T-helper 1 cell (primary cell): ENCODE data around the gene LILRA6.
"Not testable (repeated sequence)": the region's sequence is repeated elsewhere in the genome, so short reads cannot be mapped to it uniquely, and the experiment has no call there.

Experiments
- DNase-seq, 5 donors: peaks; one replicate each; pipeline ENCODE4 v3.0.0-alpha.2; 2012 to 2020

Gene LILRA6

DNA sequence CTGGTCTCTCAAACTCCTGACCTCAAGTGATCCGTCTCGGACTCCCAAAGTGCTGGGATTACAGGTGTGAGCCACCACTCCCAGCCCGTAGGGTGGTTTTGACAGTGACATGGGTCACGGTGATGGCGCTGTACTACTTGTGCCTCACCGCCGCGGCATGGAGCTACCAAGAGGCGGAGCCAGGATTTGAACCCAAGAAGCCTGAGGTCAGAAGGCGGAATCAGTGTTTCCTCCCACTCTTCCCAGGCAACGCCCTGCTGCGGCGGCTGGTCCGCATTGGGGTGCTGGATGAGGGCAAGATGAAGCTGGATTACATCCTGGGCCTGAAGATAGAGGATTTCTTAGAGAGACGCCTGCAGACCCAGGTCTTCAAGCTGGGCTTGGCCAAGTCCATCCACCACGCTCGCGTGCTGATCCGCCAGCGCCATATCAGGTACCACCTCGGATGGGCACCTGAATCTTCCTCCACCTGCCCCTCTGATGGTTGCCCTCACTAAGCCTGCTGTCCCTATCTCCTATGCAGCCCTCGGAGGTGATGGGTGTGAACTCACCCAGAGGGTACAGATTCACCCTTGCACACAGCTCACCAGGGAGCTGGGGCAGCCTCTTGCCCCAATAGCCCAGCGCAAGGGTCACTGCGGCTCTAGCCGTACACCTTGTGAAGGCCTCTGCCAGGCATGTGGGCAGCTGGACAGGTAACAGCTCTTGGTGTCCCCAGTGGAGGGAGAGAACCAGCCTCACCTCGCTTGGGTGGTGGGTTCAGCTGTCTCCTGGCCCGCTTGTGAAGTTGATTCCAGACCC is 36.4 kb downstream of the LILRA6 start:
- DNase-seq: no peak

DNA sequence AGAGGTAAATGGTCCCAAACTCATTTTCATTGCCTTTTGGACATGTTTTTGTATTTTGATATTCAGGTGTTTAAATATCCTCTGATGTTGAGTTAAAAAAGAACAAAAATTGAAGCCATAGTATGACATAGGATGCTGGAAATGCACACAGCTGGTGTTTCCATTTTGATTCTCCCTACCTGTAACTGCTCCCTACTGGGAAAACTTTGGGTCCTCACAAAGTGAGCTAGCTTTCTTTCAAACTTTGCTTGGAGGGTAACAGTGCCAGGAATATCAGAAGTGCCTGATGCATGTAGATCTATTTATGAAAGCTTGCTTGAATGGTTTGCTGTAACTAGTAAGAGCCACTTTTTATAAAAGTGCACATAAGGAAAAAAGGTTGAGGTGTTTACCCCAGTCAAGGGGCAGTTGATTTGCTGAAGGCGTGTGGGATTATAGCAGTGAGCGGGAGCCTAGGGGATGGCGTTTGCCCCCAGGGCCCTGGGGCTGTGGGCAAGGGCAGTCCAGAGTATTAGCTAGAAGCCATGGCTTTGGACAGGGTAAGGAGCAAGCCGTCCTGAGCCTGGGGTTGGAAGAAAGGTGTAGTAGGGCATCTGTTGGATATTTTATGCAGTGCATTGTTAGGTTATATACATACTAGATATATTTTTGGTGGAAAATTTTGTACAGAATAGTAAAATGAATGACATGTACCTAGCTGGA is 37.7 kb downstream of the LILRA6 start:
- no peak for DNase-seq

GRCh38 chr19:54203151-54203611 is 39.4 kb downstream of the LILRA6 start:
- no peak for DNase-seq

- DNase-seq: no peak
Observed at GRCh38 chr19:54201980-54202379, 40.6 kb downstream of the LILRA6 start.

- no peak for DNase-seq
Observed at GRCh38 chr19:54201172-54201701, 41.4 kb downstream of the LILRA6 start.

- no peak for DNase-seq
Observed at GRCh38 chr19:54199401-54199800, 43.2 kb downstream of the LILRA6 start.

DNA sequence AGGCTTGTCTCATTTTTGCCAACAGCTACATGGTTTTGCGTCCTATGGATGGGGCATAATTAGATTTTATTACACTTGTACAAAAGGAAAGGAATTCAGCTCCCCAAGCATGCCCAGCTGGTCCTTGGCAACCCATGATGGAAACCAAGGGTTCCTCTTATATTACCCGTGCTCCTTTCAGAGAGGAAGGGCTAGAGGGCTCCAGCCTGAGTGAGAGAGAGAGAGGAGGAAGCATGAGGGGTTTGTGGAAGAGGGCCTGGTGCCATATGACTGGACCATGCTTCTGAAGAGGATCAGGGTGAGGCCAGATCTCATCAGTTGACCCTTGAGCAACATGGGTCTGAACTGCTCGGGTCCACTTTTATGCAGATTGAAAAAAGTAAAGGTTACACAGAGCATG is 45.5 kb downstream of the LILRA6 start:
- no peak for DNase-seq

- DNase-seq: no peak
Observed at GRCh38 chr19:54196536-54196935, 46.1 kb downstream of the LILRA6 start.

DNA sequence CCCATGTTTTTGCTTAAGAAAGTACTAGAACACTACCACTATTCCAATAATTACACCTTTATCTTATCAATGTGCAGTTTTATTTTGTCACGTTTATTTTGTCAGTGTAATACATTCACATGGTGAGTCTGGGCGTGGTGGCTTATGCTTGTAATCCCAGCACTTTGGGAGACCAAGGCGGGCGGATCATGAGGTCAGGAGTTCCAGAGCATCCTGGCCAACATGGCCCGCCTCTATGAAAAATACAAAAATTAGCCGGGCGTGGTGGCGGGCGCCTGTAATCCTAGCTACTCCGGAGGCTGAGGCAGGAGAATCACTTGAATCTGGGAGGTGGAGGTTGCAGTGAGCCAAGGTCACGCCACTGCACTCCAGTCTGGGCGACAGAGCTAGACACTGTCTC is 48.1 kb downstream of the LILRA6 start:
- DNase-seq: not testable (repeated sequence)

DNA sequence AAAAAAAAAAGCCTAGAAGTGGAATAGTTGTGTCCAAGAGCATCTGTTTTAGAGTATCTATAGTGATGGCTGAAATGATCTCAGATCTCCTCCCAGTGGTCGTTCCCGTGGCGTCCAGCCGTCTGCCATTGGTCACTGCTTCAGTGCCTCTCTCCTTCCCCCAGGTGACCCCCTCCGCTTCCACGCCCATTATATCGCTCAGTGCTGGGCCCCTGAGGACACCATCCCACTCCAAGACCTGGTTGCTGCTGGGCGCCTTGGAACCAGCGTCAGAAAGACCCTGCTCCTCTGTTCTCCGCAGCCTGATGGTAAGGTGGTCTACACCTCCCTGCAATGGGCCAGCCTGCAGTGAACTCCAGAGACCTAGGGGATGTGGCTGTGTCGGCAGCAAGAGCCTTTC is 49.6 kb downstream of the LILRA6 start:
- DNase-seq: no peak

- no peak for DNase-seq
Observed at GRCh38 chr19:54191811-54192453, 50.7 kb downstream of the LILRA6 start.

DNA sequence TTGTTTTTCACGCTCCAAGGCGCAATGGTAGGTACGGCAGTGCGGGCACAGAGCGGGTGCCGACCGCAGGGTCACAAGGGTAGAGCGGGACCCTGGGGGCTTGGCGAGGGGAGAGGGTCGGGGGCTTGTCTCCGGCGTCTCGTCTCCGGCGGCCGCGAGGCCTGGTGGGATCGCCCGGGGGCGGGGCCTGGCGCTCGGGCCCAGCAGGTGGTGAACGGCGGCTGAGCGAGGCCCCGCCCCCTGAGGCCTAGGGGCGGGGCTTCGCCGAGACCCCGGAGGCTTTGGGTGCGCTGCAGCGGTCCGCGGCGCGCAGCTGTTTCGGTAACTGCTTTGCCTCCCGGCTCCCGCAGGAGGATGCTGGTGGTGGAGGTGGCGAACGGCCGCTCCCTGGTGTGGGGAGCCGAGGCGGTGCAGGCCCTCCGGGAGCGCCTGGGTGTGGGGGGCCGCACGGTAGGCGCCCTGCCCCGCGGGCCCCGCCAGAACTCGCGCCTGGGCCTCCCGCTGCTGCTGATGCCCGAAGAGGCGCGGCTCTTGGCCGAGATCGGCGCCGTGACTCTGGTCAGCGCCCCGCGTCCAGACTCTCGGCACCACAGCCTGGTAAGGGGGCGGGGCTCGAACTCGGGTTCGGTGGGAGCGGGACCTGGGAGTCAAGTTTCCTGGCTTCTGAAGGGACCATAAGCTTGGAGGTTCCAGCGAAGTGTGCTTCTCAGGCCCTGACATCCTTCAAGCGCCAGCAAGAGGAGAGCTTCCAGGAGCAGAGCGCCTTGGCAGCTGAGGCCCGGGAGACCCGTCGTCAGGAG is 51.4 kb downstream of the LILRA6 start, which contains the start of gene TSEN34:
Gene TSEN34 (plus strand): TSS at position 298 of the 800 bp plus-strand sequence. CDS start 57 bp downstream, at position 355.
- peak; percentile 82 to 93 (median 84) for DNase-seq

GRCh38 chr19:54190503-54191010 is 52.0 kb downstream of the LILRA6 start:
- peak; percentile 100 for DNase-seq

GRCh38 chr19:54189735-54190502 is 52.7 kb downstream of the LILRA6 start:
- peak; percentile 99 to 100 (median 100) for DNase-seq

GRCh38 chr19:54189145-54189734 is 53.4 kb downstream of the LILRA6 start, which contains the start of gene MBOAT7:
Gene MBOAT7 (minus strand): TSS chr19:54189580. CDS start chr19:54188508, 1,072 bp downstream.
- DNase-seq: no peak

GRCh38 chr19:54188215-54188871 is 54.2 kb downstream of the LILRA6 start:
- peak in 4 of 5 donors; percentile 42 to 63 (median 50) for DNase-seq

- no peak for DNase-seq
Observed at GRCh38 chr19:54186934-54187381, 55.6 kb downstream of the LILRA6 start.
